Activated naive CD8-positive, alpha-beta T cell (primary cell): ENCODE measurements around the gene KDM4D.
"Not testable (repeated sequence)": the region's sequence is repeated elsewhere in the genome, so short reads cannot be mapped to it uniquely, and the experiment has no call there.

ENCODE experiments used
- H3K27ac Mint-ChIP-seq: one replicate; pipeline ENCODE4 v1.8.0; 2021; ENCODE audit warnings: mixed read lengths
- H3K27me3 Mint-ChIP-seq: one replicate; pipeline ENCODE4 v1.8.0; 2021; ENCODE audit warnings: mixed read lengths
- H3K36me3 Mint-ChIP-seq: one replicate; pipeline ENCODE4 v1.8.0; 2021; ENCODE audit warnings: mixed read lengths
- H3K4me1 Mint-ChIP-seq: one replicate; pipeline ENCODE4 v1.8.0; 2021; ENCODE audit warnings: low read depth, mixed read lengths
- H3K4me3 Mint-ChIP-seq: one replicate; pipeline ENCODE4 v1.8.0; 2021; ENCODE audit warnings: mild to moderate bottlenecking, mixed read lengths
- H3K9me3 Mint-ChIP-seq: one replicate; pipeline ENCODE4 v1.8.0; 2021; ENCODE audit warnings: low read depth, mixed read lengths

Gene KDM4D

DNA sequence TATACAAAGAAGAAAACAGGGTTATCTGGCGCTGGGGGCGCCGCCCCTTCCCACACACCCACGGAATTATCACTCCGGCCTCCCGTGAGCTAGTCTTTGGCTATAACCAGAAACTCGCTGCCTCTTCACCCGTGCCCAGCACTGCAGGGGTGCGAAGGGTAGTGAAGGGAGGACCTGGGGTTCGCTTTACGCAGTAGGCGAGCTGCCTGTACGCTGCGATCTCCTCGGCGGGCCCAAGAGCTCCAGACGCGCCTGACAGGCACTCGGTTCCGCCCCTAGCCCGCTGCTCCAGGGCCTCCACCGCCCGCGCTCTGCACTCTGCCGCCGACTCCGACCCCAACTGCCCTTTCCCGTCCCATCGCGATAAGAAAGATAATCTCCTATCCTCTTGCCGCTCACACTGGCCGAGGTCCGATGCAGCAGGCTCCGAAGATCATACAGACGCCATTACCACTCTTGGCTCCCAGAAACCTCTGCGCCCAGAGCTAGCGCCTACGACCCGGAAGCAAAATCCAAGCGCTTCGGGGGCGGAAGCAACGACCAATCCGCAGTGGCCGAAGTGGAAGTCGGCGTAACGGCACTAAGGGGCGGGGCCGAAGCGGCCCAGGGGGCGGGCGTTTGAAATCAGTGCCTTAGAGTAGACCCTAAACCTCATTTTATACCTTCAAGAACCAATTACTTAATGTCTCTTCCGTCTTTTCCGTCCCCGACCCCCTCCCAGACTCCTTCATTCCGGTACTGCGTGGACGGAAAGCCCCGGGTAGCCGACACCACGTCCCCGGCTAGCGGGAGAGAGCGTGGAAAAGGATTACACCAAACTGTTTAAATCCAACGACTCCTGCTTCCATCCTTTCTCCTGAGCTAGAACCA is at the start of gene KDM4D, which contains the start of gene CWC15:
TSS of gene KDM4D (plus strand) at position 611 of the 870 bp plus-strand sequence. CDS start 23,664 bp downstream, outside the sequence.
TSS of gene CWC15 (minus strand) at position 458 of the 870 bp plus-strand sequence. CDS start 1,371 bp downstream, outside the sequence.
- peak within 1 kb of the TSS; percentile 97 for H3K27ac Mint-ChIP-seq
- peaks cover 24% of the 10 kb centered on the region for H3K4me1 Mint-ChIP-seq
- H3K4me3 Mint-ChIP-seq: peak within 1 kb of the TSS; percentile 100
- no peaks in the 10 kb centered on the region for H3K27me3 Mint-ChIP-seq
- no peaks in the 10 kb centered on the region for H3K9me3 Mint-ChIP-seq
- H3K36me3 Mint-ChIP-seq: peaks cover 15% of the 10 kb centered on the region

- no peak overlapping the region for H3K27ac Mint-ChIP-seq
These were observed 49.3 kb upstream of the KDM4D start for GRCh38 chr11:94924171-94924572.

DNA sequence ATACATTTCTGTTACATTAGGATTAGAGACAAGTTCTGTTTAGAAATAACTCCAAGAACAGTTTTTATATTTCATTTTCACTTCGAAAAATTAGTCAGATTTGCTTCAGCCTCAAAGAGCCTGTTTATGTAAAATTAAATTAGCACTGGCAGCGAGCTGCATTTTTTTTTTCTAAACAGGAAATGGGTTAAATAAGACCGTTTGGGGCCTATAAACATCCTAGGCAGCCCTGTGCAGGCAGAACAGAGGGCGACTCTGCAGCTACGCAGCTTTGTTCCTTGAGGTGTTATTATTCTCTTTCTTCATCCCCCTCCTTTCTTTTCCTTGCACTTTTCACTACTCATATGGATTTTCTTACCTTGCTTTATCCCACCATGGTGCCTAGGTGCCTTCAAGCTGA is 48.9 kb upstream of the KDM4D start:
- Mint-ChIP-seq H3K4me3 (peak overlapping the region; percentile 57), H3K27me3 (no peaks in the 10 kb centered on the region), H3K4me1 (peaks cover 58% of the 10 kb centered on the region), H3K36me3 (peaks cover 10% of the 10 kb centered on the region), H3K27ac (peak overlapping the region; percentile 82), H3K9me3 (no peaks in the 10 kb centered on the region)

More at GRCh38 chr11:94924171-94924572, 49.3 kb upstream of the KDM4D start:
- no peaks in the 10 kb centered on the region for H3K27me3 Mint-ChIP-seq
- H3K4me1 Mint-ChIP-seq: peaks cover 58% of the 10 kb centered on the region
- H3K4me3 Mint-ChIP-seq: peak overlapping the region; percentile 57
- H3K9me3 Mint-ChIP-seq: no peaks in the 10 kb centered on the region
- peaks cover 10% of the 10 kb centered on the region for H3K36me3 Mint-ChIP-seq

GRCh38 chr11:94925422-94926270 is 47.9 kb upstream of the KDM4D start:
- peak overlapping the region; percentile 8 for H3K4me3 Mint-ChIP-seq

GRCh38 chr11:94926271-94926625 is 47.3 kb upstream of the KDM4D start:
- Mint-ChIP-seq H3K27me3 (no peaks in the 10 kb centered on the region), H3K27ac (peak overlapping the region; percentile 82), H3K4me1 (peaks cover 52% of the 10 kb centered on the region), H3K9me3 (no peaks in the 10 kb centered on the region), H3K36me3 (peaks cover 10% of the 10 kb centered on the region), H3K4me3 (peak overlapping the region; percentile 8)

More at GRCh38 chr11:94925422-94926270, 47.9 kb upstream of the KDM4D start:
- H3K27me3 Mint-ChIP-seq: no peaks in the 10 kb centered on the region
- H3K9me3 Mint-ChIP-seq: no peaks in the 10 kb centered on the region
- H3K27ac Mint-ChIP-seq: peak overlapping the region; percentile 82
- peaks cover 10% of the 10 kb centered on the region for H3K36me3 Mint-ChIP-seq
- peaks cover 52% of the 10 kb centered on the region for H3K4me1 Mint-ChIP-seq

DNA sequence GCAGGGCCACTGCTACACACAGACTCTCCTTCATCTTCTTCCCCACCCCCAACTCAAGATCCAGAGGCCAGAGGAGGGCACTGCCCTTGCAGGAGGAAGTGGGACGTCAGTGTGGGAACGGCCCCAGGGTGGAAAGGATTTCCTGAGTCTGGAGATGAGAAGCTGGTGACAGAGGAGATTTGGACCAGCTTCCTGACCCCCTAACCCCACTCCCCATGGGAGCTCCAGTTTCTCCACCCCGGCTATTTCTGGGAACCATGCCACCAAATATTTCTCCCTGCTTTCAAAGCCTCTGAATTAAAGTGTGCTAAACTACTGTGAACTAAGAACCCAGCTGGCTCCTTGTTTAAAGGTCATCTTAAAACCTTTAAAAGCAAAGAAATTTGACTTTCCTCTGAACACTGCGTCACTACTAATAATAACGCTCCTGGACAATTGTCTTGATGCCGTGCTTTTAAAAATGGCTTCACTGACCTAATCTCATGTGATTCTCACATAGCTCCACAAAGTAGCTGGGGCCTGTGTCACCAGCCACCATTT is 46.7 kb upstream of the KDM4D start:
- peaks cover 52% of the 10 kb centered on the region for H3K4me1 Mint-ChIP-seq
- H3K27ac Mint-ChIP-seq: no peak overlapping the region
- no peaks in the 10 kb centered on the region for H3K9me3 Mint-ChIP-seq
- no peaks in the 10 kb centered on the region for H3K27me3 Mint-ChIP-seq
- no peak overlapping the region for H3K4me3 Mint-ChIP-seq
- H3K36me3 Mint-ChIP-seq: peaks cover 10% of the 10 kb centered on the region

DNA sequence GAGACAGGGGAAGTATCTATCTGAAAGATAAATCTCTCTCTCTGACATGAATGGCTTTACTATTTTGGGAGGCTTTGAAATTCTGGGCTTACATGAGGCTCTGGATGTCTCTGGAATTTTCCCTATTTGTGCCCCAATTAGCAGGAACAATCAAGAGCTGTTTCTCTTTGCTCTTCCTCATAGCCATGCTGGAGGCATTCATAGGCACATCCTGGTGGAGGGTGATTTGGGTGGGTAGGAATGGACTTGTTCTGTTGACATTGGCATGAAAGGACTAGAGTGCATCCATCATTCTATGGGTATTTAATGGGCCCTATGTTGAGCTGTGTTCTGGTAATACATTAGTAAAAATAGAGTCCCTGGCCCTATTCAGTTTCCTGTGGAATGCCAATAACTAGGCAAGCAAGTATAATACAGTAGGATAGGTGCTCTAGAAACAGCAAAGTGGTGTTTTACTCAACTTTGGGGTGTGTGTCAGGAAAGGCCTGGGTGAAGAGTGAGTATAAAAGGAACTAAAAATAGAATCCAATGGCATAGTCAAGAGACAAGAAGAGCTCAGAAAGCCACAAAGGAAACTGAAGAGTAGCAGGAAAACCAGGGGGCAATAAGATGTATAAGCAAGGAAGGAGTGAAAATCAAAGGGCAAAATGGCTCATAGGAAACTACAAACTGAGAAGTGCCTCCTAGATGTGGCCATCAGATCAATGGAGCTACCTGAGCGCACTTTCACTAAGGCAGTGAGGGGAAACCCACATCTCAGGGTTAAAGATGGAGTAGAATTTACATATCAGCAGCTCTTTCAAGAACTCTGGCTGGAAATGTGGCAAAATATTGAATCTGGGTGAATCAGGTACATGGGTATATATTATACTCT is 45.2 kb upstream of the KDM4D start:
- Mint-ChIP-seq H3K4me1 (peaks cover 58% of the 10 kb centered on the region), H3K4me3 (no peak overlapping the region), H3K9me3 (no peaks in the 10 kb centered on the region), H3K27me3 (no peaks in the 10 kb centered on the region), H3K36me3 (peaks cover 5% of the 10 kb centered on the region), H3K27ac (no peak overlapping the region)

- H3K27ac Mint-ChIP-seq, H3K4me3 Mint-ChIP-seq, H3K27me3 Mint-ChIP-seq, H3K36me3 Mint-ChIP-seq, H3K9me3 Mint-ChIP-seq: not testable (repeated sequence)
- peaks cover 52% of the 10 kb centered on the region for H3K4me1 Mint-ChIP-seq
These were observed 41.4 kb upstream of the KDM4D start for GRCh38 chr11:94932072-94932471.

- peaks cover 48% of the 10 kb centered on the region for H3K4me1 Mint-ChIP-seq
- no peak overlapping the region for H3K4me3 Mint-ChIP-seq
- H3K9me3 Mint-ChIP-seq: no peaks in the 10 kb centered on the region
- no peaks in the 10 kb centered on the region for H3K27me3 Mint-ChIP-seq
- H3K27ac Mint-ChIP-seq: no peak overlapping the region
- H3K36me3 Mint-ChIP-seq: no peaks in the 10 kb centered on the region
These were observed 41.0 kb upstream of the KDM4D start for GRCh38 chr11:94932503-94932902.

DNA sequence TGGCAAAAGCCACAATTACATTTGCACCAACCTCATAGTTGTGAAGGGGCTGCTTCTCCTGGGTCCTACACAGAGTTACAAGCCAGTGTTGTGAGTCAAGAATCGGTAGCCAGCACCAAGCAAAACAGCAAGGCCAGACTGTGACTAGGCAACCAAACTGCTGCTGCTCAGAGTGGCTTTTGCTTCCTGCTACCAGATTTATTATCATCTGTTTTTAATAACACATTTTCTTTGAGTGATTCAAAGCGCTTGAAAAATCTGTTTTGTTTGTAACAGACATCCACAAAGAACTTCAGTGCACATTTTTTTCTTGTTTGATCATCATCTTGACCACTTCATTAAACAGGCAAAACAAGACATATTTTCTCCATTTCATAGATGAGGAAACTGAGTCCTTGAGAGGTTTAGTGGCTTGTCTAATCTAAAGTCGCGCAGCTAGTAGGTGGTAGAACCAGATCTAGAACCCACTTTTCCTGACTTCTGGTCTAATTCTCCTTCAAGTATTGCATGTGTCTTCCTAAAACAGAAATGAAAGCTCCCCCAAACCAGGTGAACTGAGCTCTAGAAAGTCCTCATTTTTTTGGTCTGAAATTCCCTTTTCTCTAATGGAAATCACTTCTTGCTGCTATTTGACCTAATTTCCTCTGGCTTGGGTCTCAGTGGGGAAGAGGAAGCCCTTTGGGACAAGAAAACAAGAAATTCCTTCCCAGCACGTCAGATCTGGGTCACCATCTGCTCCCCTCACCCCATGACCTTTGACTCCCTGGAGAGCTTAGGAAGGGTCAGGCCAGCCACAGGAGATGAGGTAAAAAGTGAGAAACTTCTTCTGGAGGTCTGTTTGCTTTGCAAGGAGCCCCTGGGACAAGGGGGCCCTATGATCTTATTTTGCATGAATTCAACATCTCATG is 40.0 kb upstream of the KDM4D start:
- Mint-ChIP-seq H3K36me3 (no peaks in the 10 kb centered on the region), H3K27me3 (no peaks in the 10 kb centered on the region), H3K4me1 (peaks cover 42% of the 10 kb centered on the region), H3K4me3 (no peak overlapping the region), H3K27ac (no peak overlapping the region), H3K9me3 (no peaks in the 10 kb centered on the region)

DNA sequence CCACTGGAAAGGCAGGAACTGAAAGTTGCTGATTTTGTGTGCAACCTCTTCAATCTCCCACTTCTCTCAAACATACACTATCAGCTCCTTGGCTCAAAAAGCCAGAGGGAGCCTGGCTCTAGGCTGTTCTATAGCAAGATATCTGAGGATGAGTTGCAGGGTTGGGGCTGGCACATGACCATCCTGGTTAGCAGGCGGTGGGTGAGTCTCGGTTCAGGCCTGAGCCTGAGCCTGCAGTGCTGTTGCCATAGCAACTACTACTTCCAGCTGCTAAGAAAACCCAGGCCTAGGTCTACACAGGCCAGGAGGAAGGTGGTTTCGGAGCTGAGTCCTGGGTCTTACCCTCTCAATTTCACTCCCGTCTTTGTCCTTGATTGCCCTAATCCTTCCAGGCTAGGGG is 39.1 kb upstream of the KDM4D start:
- no peaks in the 10 kb centered on the region for H3K9me3 Mint-ChIP-seq
- H3K27ac Mint-ChIP-seq: peak overlapping the region; percentile 12
- peaks cover 38% of the 10 kb centered on the region for H3K4me1 Mint-ChIP-seq
- peak overlapping the region; percentile 24 for H3K4me3 Mint-ChIP-seq
- no peaks in the 10 kb centered on the region for H3K27me3 Mint-ChIP-seq
- H3K36me3 Mint-ChIP-seq: no peaks in the 10 kb centered on the region

DNA sequence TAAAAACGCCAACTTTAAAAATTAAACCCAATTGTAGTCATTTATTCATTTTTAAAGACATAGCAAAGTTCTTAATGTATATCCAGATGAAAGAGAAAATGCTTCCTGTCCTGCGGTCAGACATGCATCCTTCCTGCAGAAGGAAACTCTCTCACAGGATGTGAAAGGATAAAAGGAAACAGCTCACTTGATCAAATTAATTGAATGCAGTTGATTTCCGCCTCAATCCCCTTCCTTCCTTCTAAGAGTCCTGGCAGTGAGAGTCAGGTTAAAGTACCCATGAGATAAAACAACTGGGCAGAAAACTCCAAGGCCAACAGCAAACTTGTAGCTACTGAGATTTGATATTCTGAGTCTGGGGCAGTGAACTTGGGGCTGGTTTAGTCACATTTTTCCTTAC is 38.7 kb upstream of the KDM4D start:
- peak overlapping the region; percentile 47 for H3K27ac Mint-ChIP-seq
- peaks cover 38% of the 10 kb centered on the region for H3K4me1 Mint-ChIP-seq
- H3K4me3 Mint-ChIP-seq: peak overlapping the region; percentile 24

More for the DNA sequence above, 38.7 kb upstream of the KDM4D start:
- H3K9me3 Mint-ChIP-seq: no peaks in the 10 kb centered on the region
- no peaks in the 10 kb centered on the region for H3K27me3 Mint-ChIP-seq
- H3K36me3 Mint-ChIP-seq: no peaks in the 10 kb centered on the region
